ENCODE data around the gene BABAM2.

BABAM2 gene

GRCh38 chr2:28339516-28340175 lies 449.1 kb downstream of the BABAM2 start:
- DNase-seq, result no peak

- no peak for DNase-seq
Measured at GRCh38 chr2:28340312-28341202, 450.0 kb downstream of the BABAM2 start.

- no peak for DNase-seq
Measured at GRCh38 chr2:28341208-28341891, 450.8 kb downstream of the BABAM2 start.

- DNase-seq, result no peak
Measured at GRCh38 chr2:28342081-28342967, 451.8 kb downstream of the BABAM2 start.

GRCh38 chr2:28343184-28343942 lies 452.8 kb downstream of the BABAM2 start:
- DNase-seq, result no peak

- no peak for DNase-seq
Measured at GRCh38 chr2:28343971-28344715, 453.6 kb downstream of the BABAM2 start.

GRCh38 chr2:28344756-28345373 lies 454.3 kb downstream of the BABAM2 start:
- DNase-seq, result no peak

GRCh38 chr2:28345619-28346018 lies 455.1 kb downstream of the BABAM2 start:
- DNase-seq, result peak; percentile 18

GRCh38 chr2:28346587-28346986 lies 456.1 kb downstream of the BABAM2 start:
- DNase-seq, result no peak

- DNase-seq, result no peak
Measured at GRCh38 chr2:28347193-28347592, 456.7 kb downstream of the BABAM2 start.

GRCh38 chr2:28347596-28347995 lies 457.1 kb downstream of the BABAM2 start:
- no peak for DNase-seq

GRCh38 chr2:28348149-28348567 lies 457.6 kb downstream of the BABAM2 start:
- no peak for DNase-seq

- no peak for DNase-seq
Measured at GRCh38 chr2:28348921-28349320, 458.4 kb downstream of the BABAM2 start.

- no peak for DNase-seq
Measured at GRCh38 chr2:28349546-28350165, 459.1 kb downstream of the BABAM2 start.

- no peak for DNase-seq
Measured at GRCh38 chr2:28350196-28350595, 459.7 kb downstream of the BABAM2 start.

GRCh38 chr2:28350791-28351285 lies 460.3 kb downstream of the BABAM2 start:
- DNase-seq, result no peak

GRCh38 chr2:28351621-28352020 lies 461.1 kb downstream of the BABAM2 start:
- DNase-seq, result no peak

GRCh38 chr2:28352104-28352503 lies 461.6 kb downstream of the BABAM2 start:
- no peak for DNase-seq

GRCh38 chr2:28352610-28353195 lies 462.2 kb downstream of the BABAM2 start:
- no peak for DNase-seq
